Measurements from ENCODE around the gene CDC20B. TPM values are rescaled to one million over a fixed set of nuclear protein-coding genes. Genes with fewer than 3 reads are reported as not detected.
A peak's percentile ranks its signal among the peaks of the same experiment; 100 is the strongest.

The CDC20B gene
- total RNA-seq, 4 donors from 2014 or later: not detected

DNA sequence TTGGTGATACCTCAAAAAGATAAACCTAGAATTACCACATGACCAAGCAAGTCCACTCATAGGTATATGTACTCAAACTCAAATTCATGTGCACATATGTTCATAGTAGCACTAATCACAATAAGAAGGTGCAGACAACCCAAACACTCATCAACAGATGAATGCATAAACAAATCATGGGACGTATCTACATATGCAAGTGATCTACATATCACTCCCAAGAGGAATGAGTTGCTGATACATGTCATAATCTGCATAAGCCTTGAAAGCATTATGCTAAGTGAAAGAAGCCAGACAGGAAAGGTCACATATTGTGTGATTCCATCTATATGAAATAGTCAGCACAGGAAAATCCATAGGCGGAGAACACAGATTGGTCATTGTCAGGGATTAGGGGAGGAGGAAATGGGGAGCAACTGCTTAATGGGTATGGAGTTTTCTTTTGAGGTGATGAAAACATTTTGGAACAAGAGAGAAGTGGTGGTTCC lies 23.6 kb downstream of the CDC20B start:
- no peak overlapping the region for H3K4me3 ChIP-seq
- H3K27me3 ChIP-seq: no peaks in the 10 kb centered on the region
- 75 to 81% methylated on average over 2 of the region's 2 CpGs for WGBS, 2 donors
- no peak overlapping the region for H3K27ac ChIP-seq
- no peaks in the 10 kb centered on the region for H3K9me3 ChIP-seq
- peaks cover 0 to 6% (median 0%) of the 10 kb centered on the region in 4 donors for H3K4me1 ChIP-seq
- DNase-seq (ENCODE audit: low spot score in 2 of 2): no peak
- H3K36me3 ChIP-seq: no peaks in the 10 kb centered on the region
- TF ChIP-seq EP300 (IDR thresholded peaks at IDR 0.05) (no peak), POLR2A (IDR thresholded peaks at IDR 0.05) (no peak), CTCF (IDR thresholded peaks at IDR 0.05) (no peak)

DNA sequence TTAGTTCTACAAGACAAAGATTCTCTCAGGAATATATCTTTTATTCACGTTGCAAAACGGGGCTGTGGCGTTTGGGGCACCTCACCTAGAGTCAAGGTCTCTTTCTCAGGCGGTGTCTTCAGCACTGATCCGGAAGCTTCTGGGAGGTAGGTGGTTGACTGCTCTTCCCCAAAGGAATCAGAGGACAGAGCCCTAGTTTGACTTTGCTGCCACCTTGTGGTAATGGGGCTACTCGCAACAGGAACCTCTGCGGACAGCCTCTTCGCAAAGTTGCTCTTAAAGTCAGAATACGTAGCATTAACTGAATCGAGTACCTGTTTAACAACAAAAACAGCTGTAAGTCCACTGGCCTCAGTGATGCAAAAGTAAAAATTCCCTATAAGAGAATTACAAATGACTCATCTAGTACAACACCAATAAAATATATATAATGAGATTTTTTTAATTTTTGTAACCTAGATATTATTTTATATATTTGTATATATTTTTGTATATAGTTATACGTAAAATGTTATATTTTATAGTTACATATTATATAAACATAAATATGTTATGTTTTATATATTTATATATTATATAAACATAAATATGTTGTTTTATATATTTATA lies 26.3 kb downstream of the CDC20B start:
- H3K27me3 ChIP-seq: no peaks in the 10 kb centered on the region
- H3K4me3 ChIP-seq: no peak overlapping the region
- peaks cover 0 to 6% (median 0%) of the 10 kb centered on the region in 4 donors for H3K4me1 ChIP-seq
- TF ChIP-seq CTCF (IDR thresholded peaks at IDR 0.05): peak; percentile 81 to 89 (median 84)
- no peak for TF ChIP-seq EP300 (IDR thresholded peaks at IDR 0.05)
- no peak for TF ChIP-seq POLR2A (IDR thresholded peaks at IDR 0.05)
- no peaks in the 10 kb centered on the region for H3K9me3 ChIP-seq
- WGBS, 2 donors: 8 to 10% methylated on average over 11 of the region's 11 CpGs
- no peaks in the 10 kb centered on the region for H3K36me3 ChIP-seq
- no peak overlapping the region for H3K27ac ChIP-seq
- DNase-seq (ENCODE audit: low spot score in 2 of 2): peak; percentile 56 to 87

DNA sequence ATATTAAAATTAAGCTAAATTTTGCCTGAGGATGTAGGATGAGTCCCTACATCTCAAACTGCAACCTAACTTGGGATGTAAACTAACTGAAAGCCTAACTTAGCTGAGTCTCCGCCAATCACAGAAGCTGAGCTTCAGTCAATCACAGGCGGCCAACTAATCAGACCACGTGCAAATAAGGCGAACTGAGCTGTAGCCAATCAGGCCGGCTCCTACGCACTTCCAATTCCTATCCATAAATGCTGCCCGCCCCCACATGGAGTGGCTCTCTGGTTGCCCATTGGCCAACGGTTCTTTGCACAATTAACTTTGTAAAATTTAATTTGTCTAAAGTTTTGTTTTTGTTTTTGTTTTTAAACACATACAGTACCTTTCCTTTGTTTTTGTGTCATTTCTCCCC lies 26.9 kb downstream of the CDC20B start:
- no peak for DNase-seq (ENCODE audit: low spot score in 2 of 2)
- H3K27me3 ChIP-seq: no peaks in the 10 kb centered on the region
- no peaks in the 10 kb centered on the region for H3K9me3 ChIP-seq
- no peaks in the 10 kb centered on the region for H3K36me3 ChIP-seq
- TF ChIP-seq POLR2A (IDR thresholded peaks at IDR 0.05) (no peak), CTCF (IDR thresholded peaks at IDR 0.05) (no peak), EP300 (IDR thresholded peaks at IDR 0.05) (no peak)
- peaks cover 0 to 6% (median 0%) of the 10 kb centered on the region in 4 donors for H3K4me1 ChIP-seq
- 84 to 85% methylated on average over 8 of the region's 8 CpGs for WGBS, 2 donors
- H3K4me3 ChIP-seq: no peak overlapping the region
- no peak overlapping the region for H3K27ac ChIP-seq

- TF ChIP-seq CTCF (IDR thresholded peaks at IDR 0.05) (no peak), POLR2A (IDR thresholded peaks at IDR 0.05) (no peak), EP300 (IDR thresholded peaks at IDR 0.05) (no peak)
- WGBS, 2 donors: 60 to 78% methylated on average over 4 of the region's 4 CpGs
- Histone ChIP-seq H3K36me3 (no peaks in the 10 kb centered on the region), H3K9me3 (no peaks in the 10 kb centered on the region), H3K4me3 (no peak overlapping the region), H3K4me1 (peaks cover 0 to 6% (median 0%) of the 10 kb centered on the region in 4 donors), H3K27me3 (no peaks in the 10 kb centered on the region), H3K27ac (no peak overlapping the region)
- DNase-seq (ENCODE audit: low spot score in 2 of 2): no peak
These were observed 29.4 kb downstream of the CDC20B start for GRCh38 chr5:55143624-55144023.

DNA sequence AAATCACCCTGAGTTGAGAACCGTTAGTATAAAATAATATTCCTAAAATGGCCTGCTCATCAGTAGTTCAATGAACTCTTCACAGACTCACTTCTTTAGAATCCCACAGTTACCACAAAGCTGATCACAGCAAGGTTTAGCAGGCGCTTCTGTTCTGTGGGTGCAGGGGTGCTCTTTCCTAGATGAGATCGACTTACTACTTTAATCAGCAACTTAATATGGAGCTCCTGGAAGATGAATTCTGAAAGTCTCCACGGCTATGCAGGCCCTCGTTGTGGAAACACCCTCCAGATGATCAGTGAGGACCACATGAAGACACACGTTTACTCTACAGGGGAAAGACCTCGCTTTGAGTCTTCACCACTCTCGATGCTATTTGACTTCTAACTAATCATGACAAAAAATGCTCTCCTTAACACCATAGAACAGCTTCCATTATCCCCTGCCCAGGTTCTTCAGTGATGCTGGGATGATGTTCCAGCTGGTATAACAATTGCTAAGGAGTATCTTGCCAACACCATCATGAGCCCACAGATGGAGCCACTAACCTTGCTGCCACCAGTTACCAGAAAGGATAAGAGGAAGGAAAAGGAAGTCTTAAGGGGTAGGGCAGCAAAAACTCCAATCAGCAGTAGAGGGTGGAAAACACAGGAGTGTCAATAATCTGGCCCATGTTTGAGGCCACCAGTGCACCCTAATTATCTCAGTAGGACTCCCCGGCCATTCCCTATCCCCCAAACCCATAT lies 30.9 kb downstream of the CDC20B start:
- TF ChIP-seq EP300 (IDR thresholded peaks at IDR 0.05) (no peak), POLR2A (IDR thresholded peaks at IDR 0.05) (no peak), CTCF (IDR thresholded peaks at IDR 0.05) (no peak)
- no peak overlapping the region for H3K27ac ChIP-seq
- no peaks in the 10 kb centered on the region for H3K9me3 ChIP-seq
- H3K36me3 ChIP-seq: no peaks in the 10 kb centered on the region
- no peak overlapping the region for H3K4me3 ChIP-seq
- peaks cover 0 to 6% (median 0%) of the 10 kb centered on the region in 4 donors for H3K4me1 ChIP-seq
- no peak for DNase-seq (ENCODE audit: low spot score in 2 of 2)
- no peaks in the 10 kb centered on the region for H3K27me3 ChIP-seq
- 86 to 91% methylated on average over 9 of the region's 9 CpGs for WGBS, 2 donors
